WI38 (cell line): ENCODE measurements around the gene ASPM.

Experiments used
- H3K4me3 ChIP-seq: 2 replicates; pipeline ENCODE4 v1.5.1; 2011; ENCODE audit warnings: low read depth, mild to moderate bottlenecking, control low read depth, low read length
- CTCF ChIP-seq: IDR thresholded peaks from 2 replicates; pipeline ENCODE4 v1.5.1; 2012; ENCODE audit warnings: low read depth, mild to moderate bottlenecking, control low read depth, low read length

ASPM gene

GRCh38 chr1:197127246-197127912 lies 19.1 kb downstream of the ASPM start:
- TF ChIP-seq CTCF, result no peak
- H3K4me3 ChIP-seq, result no peak overlapping the region

- no peak overlapping the region for H3K4me3 ChIP-seq
- TF ChIP-seq CTCF, result no peak
Measured at GRCh38 chr1:197126691-197127090, 19.8 kb downstream of the ASPM start.

GRCh38 chr1:197124376-197124775 lies 22.1 kb downstream of the ASPM start:
- no peak overlapping the region for H3K4me3 ChIP-seq
- TF ChIP-seq CTCF, result no peak

GRCh38 chr1:197116156-197116555 lies 30.3 kb downstream of the ASPM start:
- no peak for TF ChIP-seq CTCF
- no peak overlapping the region for H3K4me3 ChIP-seq

- H3K4me3 ChIP-seq, result no peak overlapping the region
- TF ChIP-seq CTCF, result no peak
Measured at GRCh38 chr1:197106869-197107268, 39.6 kb downstream of the ASPM start.

GRCh38 chr1:197103300-197103699 lies 43.2 kb downstream of the ASPM start:
- no peak overlapping the region for H3K4me3 ChIP-seq
- no peak for TF ChIP-seq CTCF

GRCh38 chr1:197101978-197102377 lies 44.5 kb downstream of the ASPM start:
- H3K4me3 ChIP-seq, result no peak overlapping the region
- TF ChIP-seq CTCF, result no peak
